CD4-positive, alpha-beta T cell treated with Interleukin-17A for 4 hours (primary cell): ENCODE data around the gene GDPGP1.
A peak's percentile ranks its signal among the peaks of the same experiment; 100 is the strongest.

Source experiments
- DNase-seq: peaks from one replicate; pipeline ENCODE4 v3.0.0-alpha.2; 2020; ENCODE audit warnings: mixed read lengths

GDPGP1 gene

GRCh38 chr15:90205050-90205848, 28.8 kb upstream of the GDPGP1 start:
- no peak for DNase-seq

GRCh38 chr15:90205886-90206285, 28.1 kb upstream of the GDPGP1 start:
- no peak for DNase-seq

GRCh38 chr15:90207252-90207651, 26.8 kb upstream of the GDPGP1 start:
- DNase-seq, result no peak

DNA sequence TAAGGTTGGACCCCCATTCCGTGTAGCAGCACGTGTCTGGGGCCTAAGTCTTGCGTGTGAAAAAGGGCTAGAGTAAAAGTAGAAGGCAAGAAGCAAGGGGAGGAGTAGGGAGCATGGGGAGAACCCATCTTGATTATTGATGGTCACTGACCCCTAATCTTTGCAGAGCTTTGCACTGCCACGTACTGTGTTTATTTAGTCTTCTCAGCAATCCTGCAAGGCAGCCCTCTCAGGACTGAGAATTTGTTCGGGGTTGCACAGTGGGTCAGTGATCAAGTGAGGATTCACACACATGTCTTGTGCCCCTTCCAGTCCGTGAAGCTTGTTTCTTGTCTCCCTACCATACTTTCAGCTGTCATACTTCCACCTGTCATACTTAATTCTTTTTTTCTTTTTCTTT, 25.7 kb upstream of the GDPGP1 start:
- no peak for DNase-seq

- no peak for DNase-seq
Measured at GRCh38 chr15:90209591-90209990, 24.4 kb upstream of the GDPGP1 start.

DNA sequence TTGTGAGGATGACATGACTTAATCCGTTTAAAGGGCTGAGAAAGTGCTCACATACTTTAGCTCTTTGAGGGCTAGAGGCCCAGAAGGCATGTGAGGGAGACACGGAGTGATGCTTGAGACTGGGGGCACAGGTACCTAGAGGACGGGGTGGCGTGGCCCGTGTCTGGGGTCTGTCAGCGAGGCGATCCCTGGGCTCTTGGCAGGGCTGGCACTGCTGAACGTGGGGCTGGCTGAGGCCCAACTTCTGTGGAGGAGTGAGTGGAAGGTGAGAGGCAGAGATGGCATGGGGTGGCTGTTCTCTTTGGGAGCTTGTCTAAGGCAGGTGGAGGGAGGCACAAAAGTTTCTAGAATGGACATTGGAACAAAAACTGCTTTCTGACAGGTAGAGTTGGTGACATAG, 23.4 kb upstream of the GDPGP1 start:
- DNase-seq, result no peak

DNA sequence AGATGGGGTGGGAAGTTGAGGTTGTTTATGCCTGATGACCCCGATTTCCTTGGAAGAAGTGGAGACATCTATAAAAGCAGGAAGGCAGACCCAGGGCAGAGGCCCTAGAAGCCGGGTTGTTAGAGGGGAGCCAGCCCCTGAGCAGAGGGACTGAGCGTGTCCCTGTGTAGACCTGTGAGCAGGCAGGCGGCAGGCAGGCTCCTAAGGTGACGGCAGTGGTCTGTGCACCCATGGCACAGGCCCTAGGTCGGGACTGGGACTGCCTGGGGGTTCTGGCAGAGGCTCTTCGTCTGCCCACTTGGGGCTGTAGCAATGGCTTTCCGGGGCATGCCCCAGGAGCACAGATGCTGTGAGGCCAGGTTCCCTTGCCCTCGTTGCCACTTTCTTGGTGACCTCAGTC, 23.0 kb upstream of the GDPGP1 start:
- no peak for DNase-seq

- no peak for DNase-seq
Measured at GRCh38 chr15:90211440-90212143, 22.4 kb upstream of the GDPGP1 start.

GRCh38 chr15:90212221-90213098, 21.5 kb upstream of the GDPGP1 start:
- no peak for DNase-seq

- DNase-seq, result no peak
Measured at GRCh38 chr15:90213122-90213817, 20.7 kb upstream of the GDPGP1 start.

GRCh38 chr15:90213818-90214204, 20.2 kb upstream of the GDPGP1 start:
- DNase-seq, result no peak

DNA sequence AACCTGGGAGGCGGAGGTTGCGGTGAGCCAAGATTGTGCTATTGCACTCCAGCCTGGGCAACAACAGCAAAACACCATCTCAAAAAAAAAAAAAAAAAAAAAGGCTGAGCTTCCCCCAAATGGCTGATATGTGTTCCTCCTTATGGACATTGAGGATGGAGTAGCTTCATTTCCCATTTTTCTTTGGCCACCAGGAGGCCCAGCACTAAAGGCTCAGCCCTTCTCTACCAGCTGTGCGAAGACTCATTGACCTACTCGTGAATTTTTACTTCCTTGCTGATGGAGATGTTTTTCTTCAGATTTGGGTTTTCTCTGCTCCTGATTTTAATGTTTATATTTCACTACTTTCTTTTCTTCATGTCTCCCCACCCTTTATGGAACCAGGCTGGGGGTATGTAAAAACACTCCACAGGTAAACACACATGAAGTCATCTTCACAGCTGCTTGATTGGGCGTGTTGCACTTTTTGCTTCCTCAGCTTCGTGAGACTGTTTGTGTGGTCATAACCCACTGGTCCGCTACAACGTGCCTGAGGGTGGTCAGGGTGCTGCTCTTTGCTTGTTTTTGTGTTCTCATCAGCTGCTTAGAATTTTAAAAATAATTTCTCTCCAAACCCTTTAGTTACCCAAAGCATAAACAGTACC, 19.3 kb upstream of the GDPGP1 start:
- DNase-seq, result no peak

GRCh38 chr15:90217671-90218394, 16.2 kb upstream of the GDPGP1 start:
- no peak for DNase-seq

DNA sequence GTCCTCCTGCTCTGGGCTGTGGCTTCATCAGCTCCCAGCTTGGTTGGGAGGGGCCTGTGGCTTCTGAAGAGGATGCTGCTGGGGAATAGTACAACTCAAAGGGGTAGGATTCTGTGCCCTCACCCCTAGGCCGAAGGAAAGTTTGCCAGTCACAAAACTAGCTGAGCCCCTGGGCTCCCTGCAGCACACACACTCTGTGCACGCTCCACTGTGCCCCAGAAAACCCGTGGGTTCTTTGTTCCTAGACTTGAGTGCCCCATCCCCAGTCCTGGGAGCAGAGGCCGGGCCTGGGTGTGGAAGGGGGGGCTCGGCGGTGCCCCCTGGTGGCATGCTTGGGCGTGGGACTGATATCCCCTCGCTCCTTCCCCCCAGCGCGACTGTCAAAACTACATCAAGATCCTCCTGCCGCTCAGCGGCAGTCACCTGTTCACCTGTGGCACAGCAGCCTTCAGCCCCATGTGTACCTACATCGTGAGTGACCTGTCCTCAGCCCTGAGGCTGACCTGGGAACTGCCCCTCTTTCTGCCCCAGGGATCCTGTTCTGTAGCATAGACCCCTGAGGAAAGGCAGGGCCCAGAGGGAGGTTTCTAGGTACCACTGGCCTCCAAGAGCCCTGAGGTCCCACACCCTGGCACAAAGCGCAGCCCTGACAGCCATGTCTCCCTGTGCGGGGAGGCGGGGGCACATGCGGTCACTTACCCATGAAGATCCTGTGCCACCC, 14.4 kb upstream of the GDPGP1 start:
- DNase-seq, result peak; percentile 78

DNA sequence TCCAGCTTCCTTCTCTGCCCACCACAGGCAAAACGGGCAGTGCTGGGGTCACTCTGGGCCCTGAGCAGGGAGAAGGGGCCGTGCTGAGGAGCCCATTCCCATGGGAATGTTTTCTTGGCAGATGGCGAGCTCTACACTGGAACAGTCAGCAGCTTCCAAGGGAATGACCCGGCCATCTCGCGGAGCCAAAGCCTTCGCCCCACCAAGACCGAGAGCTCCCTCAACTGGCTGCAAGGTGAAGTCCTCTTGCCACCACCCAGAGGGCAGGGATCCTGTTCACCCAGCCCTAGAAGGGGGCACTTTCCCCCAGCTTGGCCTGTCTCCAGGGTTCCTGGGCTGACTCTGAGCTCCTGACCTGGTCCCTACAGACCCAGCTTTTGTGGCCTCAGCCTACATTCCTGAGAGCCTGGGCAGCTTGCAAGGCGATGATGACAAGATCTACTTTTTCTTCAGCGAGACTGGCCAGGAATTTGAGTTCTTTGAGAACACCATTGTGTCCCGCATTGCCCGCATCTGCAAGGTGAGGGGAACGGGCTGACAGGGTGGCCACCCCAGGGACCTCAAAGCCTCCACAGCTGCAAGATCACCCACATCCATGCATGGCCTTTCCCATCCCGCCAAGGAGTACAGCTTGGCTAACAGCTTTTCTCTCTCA, 12.6 kb upstream of the GDPGP1 start:
- peak; percentile 47 for DNase-seq

DNA sequence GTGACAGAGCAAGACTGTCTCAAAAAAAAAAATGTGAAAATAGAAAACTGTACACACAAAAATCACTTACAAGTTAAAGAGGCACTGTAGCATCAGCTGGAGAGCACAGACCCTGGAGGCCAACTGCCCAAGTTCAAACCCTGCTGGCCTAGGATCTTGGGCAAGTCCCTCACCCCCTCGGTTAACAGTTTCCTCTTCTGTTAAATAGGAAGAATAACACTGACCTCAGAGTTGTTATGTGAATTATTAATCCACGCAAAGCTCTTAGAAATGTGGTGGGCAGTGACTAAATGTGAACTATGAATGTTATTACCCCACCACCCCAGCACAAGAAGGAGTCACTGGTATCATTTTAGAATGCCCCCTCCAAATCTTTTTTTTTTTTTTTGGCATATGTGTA, 11.5 kb upstream of the GDPGP1 start:
- DNase-seq, result no peak

DNA sequence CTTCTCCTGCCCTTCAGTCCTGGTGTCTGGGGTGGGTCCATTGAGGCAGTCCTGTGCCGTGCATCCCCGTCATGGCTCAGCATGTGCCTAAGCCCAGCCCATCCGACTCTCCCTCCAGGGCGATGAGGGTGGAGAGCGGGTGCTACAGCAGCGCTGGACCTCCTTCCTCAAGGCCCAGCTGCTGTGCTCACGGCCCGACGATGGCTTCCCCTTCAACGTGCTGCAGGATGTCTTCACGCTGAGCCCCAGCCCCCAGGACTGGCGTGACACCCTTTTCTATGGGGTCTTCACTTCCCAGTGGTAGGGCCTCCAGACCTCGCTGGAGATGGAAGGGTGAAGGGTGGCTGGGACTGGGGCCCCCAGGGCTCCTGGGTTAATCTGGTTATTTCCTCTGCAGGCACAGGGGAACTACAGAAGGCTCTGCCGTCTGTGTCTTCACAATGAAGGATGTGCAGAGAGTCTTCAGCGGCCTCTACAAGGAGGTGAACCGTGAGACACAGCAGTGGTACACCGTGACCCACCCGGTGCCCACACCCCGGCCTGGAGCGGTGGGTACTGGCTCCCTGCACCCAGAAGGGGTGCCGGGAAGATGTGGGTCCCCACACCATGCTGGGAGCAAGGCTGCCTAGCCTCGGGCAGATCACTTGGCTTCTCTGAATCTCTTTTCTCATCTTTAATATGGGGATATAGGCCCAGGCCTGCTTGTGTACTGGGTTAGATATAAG, 10.4 kb upstream of the GDPGP1 start:
- no peak for DNase-seq

GRCh38 chr15:90225047-90225446, 9.0 kb upstream of the GDPGP1 start:
- DNase-seq, result no peak

- no peak for DNase-seq
Measured at GRCh38 chr15:90225504-90226234, 8.3 kb upstream of the GDPGP1 start.
